Epithelial cell of proximal tubule (primary cell): ENCODE data around the gene TMEM119. TPM values are rescaled to one million over a fixed set of nuclear protein-coding genes. Genes with fewer than 3 reads are reported as not detected.

Experiments used
- DNase-seq: peaks from one replicate; pipeline ENCODE4 v3.0.0-alpha.2; 2011; ENCODE audit warnings: low read depth
- H3K4me3 ChIP-seq: 2 replicates; pipeline ENCODE4 v1.5.1; 2011; ENCODE audit warnings: low read depth, mild to moderate bottlenecking, low read length
- total RNA-seq: library from RNA; depleted of rRNA; stranded (reverse); fragments of >200 nt; gene quantifications from 2 replicates; pipeline ENCODE4 v1.2.3, GENCODE V29; 2015
- TF ChIP-seq, protein P1 (sequence below): conservative IDR thresholded peaks from 2 replicates; pipeline ENCODE4 v1.5.1; 2012; ENCODE audit warnings: low read depth, mild to moderate bottlenecking, low read length

Gene TMEM119
- total RNA-seq, 1 donor from 2014 or later = 0.06 TPM

DNA sequence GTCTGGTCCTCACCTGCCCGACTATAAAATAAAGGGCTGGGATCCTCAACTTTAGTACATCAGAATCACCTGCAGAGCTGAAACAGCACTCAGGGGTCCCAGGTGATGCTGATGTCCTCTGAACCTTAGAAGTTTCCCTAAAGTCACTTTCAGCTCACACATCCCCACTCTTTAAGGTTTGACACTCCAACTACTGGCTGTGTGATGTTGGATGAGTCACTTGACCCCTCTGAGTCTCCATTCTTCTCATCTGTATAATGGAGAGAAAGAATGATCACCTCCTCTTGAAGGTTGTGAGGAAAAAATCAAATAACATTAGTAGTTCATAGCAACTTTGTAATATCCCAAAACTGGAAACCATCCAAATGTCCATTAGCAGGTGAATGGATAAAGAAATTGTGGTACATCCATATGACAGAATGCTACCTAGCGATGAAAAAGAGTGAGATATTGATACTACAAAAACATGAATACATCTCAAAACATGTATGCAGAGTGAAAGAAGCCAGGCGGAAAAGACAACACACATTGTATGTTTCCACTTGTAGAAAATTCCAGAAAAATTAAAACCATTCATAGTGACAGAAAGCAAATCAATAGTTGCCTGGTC is 13.3 kb downstream of the TMEM119 start:
- DNase-seq = no peak
- H3K4me3 ChIP-seq = no peak overlapping the region
- TF ChIP-seq, protein P1, sequence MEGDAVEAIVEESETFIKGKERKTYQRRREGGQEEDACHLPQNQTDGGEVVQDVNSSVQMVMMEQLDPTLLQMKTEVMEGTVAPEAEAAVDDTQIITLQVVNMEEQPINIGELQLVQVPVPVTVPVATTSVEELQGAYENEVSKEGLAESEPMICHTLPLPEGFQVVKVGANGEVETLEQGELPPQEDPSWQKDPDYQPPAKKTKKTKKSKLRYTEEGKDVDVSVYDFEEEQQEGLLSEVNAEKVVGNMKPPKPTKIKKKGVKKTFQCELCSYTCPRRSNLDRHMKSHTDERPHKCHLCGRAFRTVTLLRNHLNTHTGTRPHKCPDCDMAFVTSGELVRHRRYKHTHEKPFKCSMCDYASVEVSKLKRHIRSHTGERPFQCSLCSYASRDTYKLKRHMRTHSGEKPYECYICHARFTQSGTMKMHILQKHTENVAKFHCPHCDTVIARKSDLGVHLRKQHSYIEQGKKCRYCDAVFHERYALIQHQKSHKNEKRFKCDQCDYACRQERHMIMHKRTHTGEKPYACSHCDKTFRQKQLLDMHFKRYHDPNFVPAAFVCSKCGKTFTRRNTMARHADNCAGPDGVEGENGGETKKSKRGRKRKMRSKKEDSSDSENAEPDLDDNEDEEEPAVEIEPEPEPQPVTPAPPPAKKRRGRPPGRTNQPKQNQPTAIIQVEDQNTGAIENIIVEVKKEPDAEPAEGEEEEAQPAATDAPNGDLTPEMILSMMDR = no peak

DNA sequence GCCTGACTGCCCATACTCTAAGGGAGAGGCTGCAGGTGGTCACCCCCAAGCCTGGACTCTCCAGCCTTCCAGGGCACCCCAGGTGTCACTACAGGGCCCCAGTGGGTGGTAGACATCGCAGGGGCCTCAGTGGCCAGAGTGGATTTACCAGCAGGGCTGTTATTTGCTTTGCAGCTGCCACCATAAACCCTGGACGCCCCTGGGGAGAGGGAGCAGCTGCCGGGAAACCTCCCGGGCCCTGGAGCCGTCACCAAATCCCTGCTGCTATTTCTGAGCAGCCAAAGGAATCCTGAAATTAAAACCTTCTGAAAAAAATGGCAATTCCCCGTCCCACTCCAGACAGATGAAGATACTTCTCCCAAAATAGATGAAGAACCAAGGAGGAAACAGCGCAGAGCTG is 13.9 kb downstream of the TMEM119 start:
- TF ChIP-seq, protein P1 = no peak
- no peak for DNase-seq
- H3K4me3 ChIP-seq = no peak overlapping the region

DNA sequence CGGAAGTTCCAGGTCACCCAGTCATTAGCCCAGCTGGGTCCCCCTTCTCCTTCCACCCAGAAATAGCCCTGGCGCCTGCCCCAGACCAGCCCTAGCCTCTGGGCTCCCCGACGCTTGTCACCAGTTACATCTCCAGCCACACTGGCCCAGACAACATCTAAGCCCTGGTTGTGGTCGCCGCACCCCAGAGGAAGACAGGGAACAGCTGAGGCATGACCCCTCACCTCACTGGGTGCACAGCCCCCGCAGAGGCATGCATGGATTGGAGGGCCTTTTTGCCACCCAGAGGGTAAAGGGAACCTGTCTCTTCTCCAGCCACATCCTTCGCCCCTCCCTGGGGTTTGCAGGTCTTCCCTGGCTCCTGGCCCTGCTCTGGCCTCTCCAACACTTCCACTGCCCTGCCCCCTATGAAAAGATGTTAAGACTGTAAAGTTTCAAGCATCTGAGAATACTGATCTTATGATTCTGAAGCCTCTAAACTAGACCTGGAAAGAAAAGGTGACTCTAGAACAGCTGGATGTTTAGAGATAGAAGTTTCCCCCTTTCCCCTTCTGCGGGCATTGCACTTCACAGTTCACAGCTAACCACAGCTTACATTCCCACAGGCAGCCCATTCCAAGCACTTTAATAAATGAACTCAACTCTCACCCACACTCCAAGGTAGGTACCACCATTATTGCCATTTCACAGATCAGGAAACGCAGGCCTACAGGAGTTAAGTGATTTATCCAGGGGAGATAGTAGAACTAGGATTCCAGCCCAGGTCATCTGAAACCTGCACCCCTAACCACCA is 14.7 kb downstream of the TMEM119 start:
- DNase-seq = no peak
- TF ChIP-seq, protein P1 = no peak

DNA sequence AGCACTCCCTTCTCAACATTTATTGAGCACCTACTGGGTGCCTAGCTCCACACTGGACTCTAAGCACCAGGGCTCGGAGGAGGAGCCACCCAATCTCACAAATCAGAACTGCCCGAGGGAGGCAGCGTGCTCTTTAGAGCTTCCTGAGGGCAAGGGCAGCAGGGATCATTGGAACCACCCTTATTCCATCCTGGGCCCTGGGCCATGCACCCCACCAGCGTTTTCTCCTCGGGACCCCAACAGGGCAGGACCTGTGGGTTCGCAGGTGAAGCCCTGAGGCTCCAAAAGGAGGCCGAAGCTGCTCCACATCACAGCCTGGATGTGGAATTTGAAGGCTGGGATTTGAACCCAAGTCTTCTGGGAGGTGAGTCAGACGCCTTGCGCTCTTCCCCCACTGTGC is 15.4 kb downstream of the TMEM119 start:
- TF ChIP-seq, protein P1 = no peak
- H3K4me3 ChIP-seq = no peak overlapping the region
- no peak for DNase-seq

More for the DNA sequence above, 14.7 kb downstream of the TMEM119 start:
- no peak overlapping the region for H3K4me3 ChIP-seq

DNA sequence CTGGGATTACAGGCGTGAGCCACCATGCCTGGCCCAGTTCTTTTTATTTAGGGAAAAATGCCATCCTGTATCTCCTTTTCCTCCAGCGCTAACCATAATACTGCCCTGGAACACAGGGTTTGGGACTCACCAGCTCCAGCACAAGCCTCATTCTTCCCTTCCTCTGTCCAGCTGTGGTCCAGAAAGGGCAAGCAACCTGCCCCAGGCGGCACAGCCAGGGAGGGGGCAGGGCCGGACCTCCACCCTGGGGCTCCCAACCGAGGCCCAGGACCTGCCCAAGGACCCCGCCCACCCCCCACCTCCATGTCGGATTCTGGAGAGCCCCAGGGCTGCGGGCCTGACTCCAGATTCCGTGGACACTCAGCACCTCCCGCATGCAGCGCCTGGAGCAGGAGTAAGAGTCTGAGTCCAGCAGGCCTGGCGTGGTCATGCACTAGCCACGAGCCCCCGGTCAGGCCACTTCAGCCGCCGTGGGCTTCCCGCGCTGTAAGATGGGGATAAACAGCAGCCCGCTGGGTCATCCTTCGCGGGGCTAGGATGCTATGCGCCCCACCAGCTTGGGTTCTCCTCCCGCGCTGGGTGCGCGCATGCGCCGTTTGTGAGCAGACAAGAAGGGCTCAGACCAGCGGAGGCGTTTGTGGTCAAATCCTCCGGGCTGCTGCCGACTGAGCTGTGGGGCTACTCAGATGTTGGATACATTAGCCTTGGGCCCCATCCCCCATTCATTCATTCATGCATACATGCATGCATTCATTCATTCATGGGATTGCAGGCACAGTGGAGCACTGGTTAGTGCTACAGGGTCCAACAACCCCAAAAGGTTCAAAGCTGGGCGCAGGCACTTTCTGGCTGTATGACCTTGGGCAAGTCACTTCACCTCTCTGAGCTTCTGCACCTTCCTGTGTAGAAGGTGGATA is 16.3 kb downstream of the TMEM119 start:
- no peak for DNase-seq
- TF ChIP-seq, protein P1 = no peak
- H3K4me3 ChIP-seq = no peak overlapping the region

DNA sequence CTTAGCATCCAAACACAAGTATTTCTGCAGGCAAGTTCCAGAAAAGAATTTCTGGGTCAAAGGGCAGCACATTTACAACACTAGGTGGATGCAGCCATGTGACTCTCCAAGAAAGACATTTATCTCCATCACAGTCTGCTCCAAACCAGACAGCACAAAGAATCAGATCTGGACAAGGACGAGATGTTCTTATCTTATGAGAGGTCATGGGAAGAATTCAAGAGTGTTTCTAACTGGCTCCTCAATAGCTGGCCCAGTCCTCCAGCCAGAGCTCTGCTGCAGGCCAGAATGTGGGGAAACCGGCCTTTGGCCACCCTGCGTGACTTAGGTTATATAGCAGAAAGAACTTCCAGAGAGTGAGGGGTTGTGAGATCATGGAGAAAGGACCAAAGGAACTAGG is 17.4 kb downstream of the TMEM119 start:
- TF ChIP-seq, protein P1 = no peak
- no peak overlapping the region for H3K4me3 ChIP-seq
- DNase-seq = no peak
